Nephron progenitor cell (in vitro differentiated cells): Measurements from ENCODE around the gene GGN.

Experiments
- DNase-seq: peaks from one replicate; pipeline ENCODE4 v3.0.0; 2021
- H3K27ac Mint-ChIP-seq: 2 replicates; pipeline ENCODE4 v1.8.0; 2021; ENCODE audit warnings: mild to moderate bottlenecking, moderate library complexity, mixed read lengths
- H3K27me3 Mint-ChIP-seq: 2 replicates; pipeline ENCODE4 v1.8.0; 2021; ENCODE audit warnings: mild to moderate bottlenecking, low read depth, mixed read lengths; ENCODE audit not compliant: poor library complexity
- H3K36me3 Mint-ChIP-seq: 2 replicates; pipeline ENCODE4 v1.8.0; 2021; ENCODE audit warnings: low read depth, mixed read lengths
- H3K4me1 Mint-ChIP-seq: 2 replicates; pipeline ENCODE4 v1.8.0; 2021; ENCODE audit warnings: mixed read lengths
- H3K4me3 Mint-ChIP-seq: 2 replicates; pipeline ENCODE4 v1.8.0; 2021; ENCODE audit warnings: mild to moderate bottlenecking, moderate library complexity, mixed read lengths
- H3K9me3 Mint-ChIP-seq: 2 replicates; pipeline ENCODE4 v1.8.0; 2021; ENCODE audit warnings: mild to moderate bottlenecking, moderate library complexity, mixed read lengths
- CTCF ChIP-seq: fragments of 200-600 bp; sonication (generic); IDR thresholded peaks from 2 replicates; pipeline ENCODE4 v1.5.0; 2021; ENCODE audit warnings: antibody characterized with exemption

The GGN gene

GRCh38 chr19:38362076-38362945 lies 25.5 kb downstream of the GGN start:
- H3K4me3 Mint-ChIP-seq: peak overlapping the region; percentile 84
- H3K4me1 Mint-ChIP-seq: peaks cover 12% of the 10 kb centered on the region
- TF ChIP-seq CTCF: no peak
- peaks cover 69% of the 10 kb centered on the region for H3K27me3 Mint-ChIP-seq
- DNase-seq: peak; percentile 86
- H3K27ac Mint-ChIP-seq: no peak overlapping the region
- no peaks in the 10 kb centered on the region for H3K36me3 Mint-ChIP-seq
- peaks cover 14% of the 10 kb centered on the region for H3K9me3 Mint-ChIP-seq

GRCh38 chr19:38361633-38362075 lies 26.2 kb downstream of the GGN start:
- DNase-seq: peak; percentile 91
- no peak for TF ChIP-seq CTCF
- H3K4me1 Mint-ChIP-seq: peaks cover 12% of the 10 kb centered on the region
- no peaks in the 10 kb centered on the region for H3K36me3 Mint-ChIP-seq
- peaks cover 71% of the 10 kb centered on the region for H3K27me3 Mint-ChIP-seq
- peaks cover 14% of the 10 kb centered on the region for H3K9me3 Mint-ChIP-seq
- H3K4me3 Mint-ChIP-seq: peak overlapping the region; percentile 84
- H3K27ac Mint-ChIP-seq: no peak overlapping the region

DNA sequence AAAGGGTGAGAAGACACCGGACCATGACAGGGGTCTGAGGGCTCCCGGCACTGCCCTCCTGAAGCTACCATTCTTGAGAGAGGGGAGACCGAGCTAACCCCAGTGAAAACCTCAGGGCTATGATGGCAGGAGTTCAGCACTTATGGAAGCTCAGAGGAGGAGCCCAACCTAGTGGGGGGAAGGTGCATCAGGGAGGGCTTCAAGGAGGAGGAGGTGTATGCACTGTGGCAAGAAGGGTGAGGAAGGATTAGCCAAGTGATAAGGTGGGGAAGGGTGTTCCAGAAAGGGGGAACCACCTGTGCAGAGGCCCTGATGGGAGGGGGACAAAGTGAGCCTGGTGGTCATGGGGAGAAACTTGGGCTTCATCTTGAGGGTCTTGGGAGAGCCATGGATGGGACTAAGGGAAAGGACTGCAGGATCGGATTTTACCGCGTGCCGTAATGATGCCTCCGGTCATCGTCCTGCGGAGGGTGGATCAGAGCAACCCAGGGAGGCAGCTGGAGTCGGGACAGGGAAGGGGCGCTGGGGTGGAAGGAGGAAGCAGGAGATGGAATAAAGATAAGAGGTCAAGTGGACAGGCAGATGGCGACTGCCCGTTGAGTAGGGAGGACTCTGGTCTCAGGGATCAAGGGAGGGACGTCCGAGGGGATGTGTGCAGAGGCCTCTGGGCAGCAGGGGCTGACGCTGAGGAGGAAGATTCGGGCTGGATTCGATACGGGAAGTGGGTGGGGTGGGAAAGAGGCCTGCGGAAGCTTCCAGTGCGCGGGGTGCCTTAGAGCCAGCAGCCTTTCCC lies 26.8 kb downstream of the GGN start:
- Mint-ChIP-seq H3K4me1 (peaks cover 12% of the 10 kb centered on the region), H3K27ac (no peak overlapping the region), H3K27me3 (peaks cover 74% of the 10 kb centered on the region), H3K4me3 (peak overlapping the region; percentile 84), H3K36me3 (no peaks in the 10 kb centered on the region), H3K9me3 (peaks cover 12% of the 10 kb centered on the region)
- DNase-seq: no peak
- TF ChIP-seq CTCF: no peak

DNA sequence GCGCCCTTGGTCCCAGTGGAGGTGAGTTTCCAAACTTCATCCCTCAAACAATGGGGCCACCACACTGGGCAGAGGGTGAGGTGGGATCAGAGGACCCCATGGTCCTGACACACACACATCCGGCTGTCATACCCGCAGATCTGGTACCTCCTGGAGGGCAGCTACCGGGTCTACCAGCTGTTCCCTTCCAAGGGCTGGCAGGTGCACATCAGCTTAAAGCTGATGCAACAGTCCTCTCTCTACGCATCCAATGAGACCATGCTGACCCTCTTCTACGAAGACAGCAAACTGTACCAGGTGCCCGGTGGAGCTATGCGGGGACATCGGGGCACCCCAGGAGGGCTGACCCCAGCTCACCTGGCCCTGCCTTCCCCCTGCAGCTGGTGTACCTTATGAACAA lies 27.5 kb downstream of the GGN start:
- no peaks in the 10 kb centered on the region for H3K36me3 Mint-ChIP-seq
- H3K9me3 Mint-ChIP-seq: peaks cover 9% of the 10 kb centered on the region
- no peak overlapping the region for H3K27ac Mint-ChIP-seq
- no peak for TF ChIP-seq CTCF
- peaks cover 12% of the 10 kb centered on the region for H3K4me1 Mint-ChIP-seq
- H3K27me3 Mint-ChIP-seq: peaks cover 76% of the 10 kb centered on the region
- peak overlapping the region; percentile 84 for H3K4me3 Mint-ChIP-seq
- no peak for DNase-seq

- Mint-ChIP-seq H3K9me3 (peaks cover 3% of the 10 kb centered on the region), H3K27ac (no peak overlapping the region), H3K4me1 (peaks cover 16% of the 10 kb centered on the region), H3K4me3 (peak overlapping the region; percentile 64), H3K27me3 (peaks cover 72% of the 10 kb centered on the region), H3K36me3 (no peaks in the 10 kb centered on the region)
- no peak for DNase-seq
- no peak for TF ChIP-seq CTCF
Observed at GRCh38 chr19:38359242-38360021, 28.4 kb downstream of the GGN start.
